Common myeloid progenitor, CD34-positive (primary cell): ENCODE data around the gene HSPA12B.

Experiments
- CTCF ChIA-PET: fragments of 350-600 bp; sonication (Branson Sonifier 250); formaldehyde crosslinking; loops from one replicate; lab custom pipeline; 2021; ENCODE audit warnings: antibody characterized with exemption; lab: Charles Lee
- POLR2A ChIA-PET: fragments of 350-600 bp; sonication (Branson Sonifier 250); formaldehyde crosslinking; loops from one replicate; lab custom pipeline; 2021; ENCODE audit warnings: antibody characterized with exemption; lab: Charles Lee
- DNase-seq, 3 donors: peaks; one replicate each; pipeline versions ENCODE4 v3.0.0 to v3.0.0-alpha.2; 2013
- H3K27ac ChIP-seq, 2 experiments: 1 replicate in 1 of 2; 2 replicates in 1 of 2; pipeline ENCODE4 v1.7.0; 2013; ENCODE audit warnings: inconsistent platforms in 2 of 2, low read length in 2 of 2, mild to moderate bottlenecking in 2 of 2, low read depth in 1 of 2, moderate library complexity in 1 of 2; ENCODE audit not compliant: severe bottlenecking in 2 of 2, insufficient read depth in 1 of 2, poor library complexity in 1 of 2
- H3K27me3 ChIP-seq, 5 experiments: replicated peaks in 2 of 5; 1 replicate in 3 of 5; 2 replicates in 2 of 5; pipeline versions ENCODE4 v1.6.1 to v1.7.0; 2013; ENCODE audit warnings: low read length in 4 of 5, mild to moderate bottlenecking in 2 of 5, moderate library complexity in 2 of 5, inconsistent platforms in 1 of 5; ENCODE audit not compliant: insufficient read depth in 5 of 5, control insufficient read depth in 4 of 5
- H3K36me3 ChIP-seq, 4 experiments: 1 replicate in 2 of 4; 2 replicates in 2 of 4; pipeline versions ENCODE4 v1.6.1 to v1.7.0; 2013; ENCODE audit warnings: low read length in 3 of 4, control low read depth in 1 of 4, mild to moderate bottlenecking in 1 of 4; ENCODE audit not compliant: control insufficient read depth in 4 of 4, insufficient read depth in 4 of 4
- H3K4me1 ChIP-seq, 4 experiments: 1 replicate in 3 of 4; 2 replicates in 1 of 4; pipeline versions ENCODE4 v1.6.1 to v1.7.1; 2013; ENCODE audit warnings: low read length in 3 of 4, mild to moderate bottlenecking in 3 of 4, control low read depth in 1 of 4, inconsistent platforms in 1 of 4, moderate library complexity in 1 of 4; ENCODE audit not compliant: control insufficient read depth in 4 of 4, insufficient read depth in 4 of 4; ENCODE audit errors: control extremely low read depth in 1 of 4
- H3K4me3 ChIP-seq, 7 experiments: 1 replicate in 4 of 7; 2 replicates in 3 of 7; pipeline versions ENCODE4 v1.5.1 to v1.7.0; 2013; ENCODE audit warnings: mild to moderate bottlenecking in 7 of 7, low read length in 6 of 7, moderate library complexity in 6 of 7, inconsistent platforms in 2 of 7, low read depth in 2 of 7, control low read depth in 1 of 7; ENCODE audit not compliant: insufficient read depth in 4 of 7, control insufficient read depth in 1 of 7; ENCODE audit errors: extremely low read depth in 1 of 7
- H3K9me3 ChIP-seq, 5 experiments: 1 replicate in 4 of 5; 2 replicates in 1 of 5; pipeline versions ENCODE4 v1.6.1 to v1.7.1; 2013; ENCODE audit warnings: low read length in 4 of 5, mild to moderate bottlenecking in 2 of 5, inconsistent platforms in 1 of 5, low read depth in 1 of 5, moderate library complexity in 1 of 5; ENCODE audit not compliant: control insufficient read depth in 4 of 5, insufficient read depth in 2 of 5; ENCODE audit errors: control extremely low read depth in 1 of 5
- WGBS: methylation state at CpG from one replicate; pipeline ENCODE4 v1.1.5; 2013; ENCODE audit not compliant: insufficient coverage; 5-methylcytosine and 5-hydroxymethylcytosine counted together

Gene HSPA12B

GRCh38 chr20:3797592-3798372, 65.3 kb downstream of the HSPA12B start:
- POLR2A ChIA-PET, result interaction anchor here (0.6 kb wide), 1 partner anchor 13 kb away, joined by 7 read pairs; no protein-coding TSS in a partner anchor
- Histone ChIP-seq H3K36me3 (peaks cover 0 to 50% (median 19%) of the 10 kb centered on the region in 4 experiments), H3K9me3 (no peaks in the 10 kb centered on the region), H3K27ac (no peak overlapping the region), H3K27me3 (no peaks in the 10 kb centered on the region), H3K4me1 (peaks cover 0 to 30% (median 23%) of the 10 kb centered on the region in 4 experiments), H3K4me3 (no peak overlapping the region)
- DNase-seq, result no peak
- CTCF ChIA-PET, result interaction anchor here (1.6 kb wide), 1 partner anchor 29 kb away, joined by 4 read pairs; no protein-coding TSS in a partner anchor
- 87% methylated on average over 13 of the region's 19 CpGs for WGBS

DNA sequence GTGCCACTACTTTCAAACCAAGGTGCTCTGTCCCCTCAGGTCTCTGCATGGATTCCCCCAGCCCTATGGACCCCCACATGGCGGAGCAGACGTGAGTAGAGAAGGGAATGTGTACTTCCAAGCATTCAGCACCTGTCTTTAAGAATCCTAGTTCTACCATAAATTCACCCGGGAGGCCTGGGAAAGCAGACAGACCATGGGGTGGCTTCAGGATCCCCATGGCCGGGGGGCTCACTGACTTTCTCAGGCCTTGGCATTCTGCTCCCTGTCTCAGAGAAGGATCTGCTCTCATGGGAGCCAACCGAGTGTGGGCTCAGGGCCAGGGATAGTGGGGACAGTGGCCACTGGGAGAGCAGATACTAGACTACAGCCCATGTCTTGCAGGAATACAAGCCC, 65.9 kb downstream of the HSPA12B start:
- Histone ChIP-seq H3K27me3 (no peaks in the 10 kb centered on the region), H3K4me3 (no peak overlapping the region), H3K36me3 (peaks cover 0 to 56% (median 22%) of the 10 kb centered on the region in 4 experiments), H3K4me1 (peaks cover 0 to 30% (median 23%) of the 10 kb centered on the region in 4 experiments), H3K9me3 (no peaks in the 10 kb centered on the region), H3K27ac (no peak overlapping the region)
- no peak for DNase-seq
- POLR2A ChIA-PET, result no interaction called here
- WGBS, result 100% methylated on average over 3 of the region's 5 CpGs
- CTCF ChIA-PET, result interaction anchor here (1.4 kb wide), 1 partner anchor 16 kb away, joined by 5 read pairs; no protein-coding TSS in a partner anchor

DNA sequence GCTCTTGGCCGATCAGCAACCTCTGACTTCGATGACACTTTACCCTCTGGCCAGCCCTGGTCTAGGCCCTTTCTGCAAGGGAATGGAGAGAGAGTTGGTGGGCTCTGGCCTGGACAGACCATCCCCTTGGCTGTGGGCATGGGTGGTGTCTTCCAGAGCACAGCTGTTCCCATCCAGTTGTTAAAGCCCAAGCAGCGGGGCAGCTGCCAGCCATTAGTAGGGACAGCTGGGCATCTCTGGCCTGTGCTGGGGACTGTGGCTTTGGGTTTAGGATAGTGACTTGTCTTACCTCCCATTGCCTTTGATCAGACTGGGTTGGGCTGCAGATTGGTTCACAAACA, 66.4 kb downstream of the HSPA12B start:
- Histone ChIP-seq H3K9me3 (no peaks in the 10 kb centered on the region), H3K36me3 (peaks cover 0 to 61% (median 24%) of the 10 kb centered on the region in 4 experiments), H3K27me3 (no peaks in the 10 kb centered on the region), H3K27ac (no peak overlapping the region), H3K4me3 (no peak overlapping the region), H3K4me1 (peaks cover 0 to 30% (median 23%) of the 10 kb centered on the region in 4 experiments)
- WGBS, result 100% methylated on average over 2 of the region's 3 CpGs
- ChIA-PET POLR2A (no interaction called here), CTCF (interaction anchor here (1.4 kb wide), 1 partner anchor 15 kb away, joined by 5 read pairs; no protein-coding TSS in a partner anchor)
- DNase-seq, result no peak

DNA sequence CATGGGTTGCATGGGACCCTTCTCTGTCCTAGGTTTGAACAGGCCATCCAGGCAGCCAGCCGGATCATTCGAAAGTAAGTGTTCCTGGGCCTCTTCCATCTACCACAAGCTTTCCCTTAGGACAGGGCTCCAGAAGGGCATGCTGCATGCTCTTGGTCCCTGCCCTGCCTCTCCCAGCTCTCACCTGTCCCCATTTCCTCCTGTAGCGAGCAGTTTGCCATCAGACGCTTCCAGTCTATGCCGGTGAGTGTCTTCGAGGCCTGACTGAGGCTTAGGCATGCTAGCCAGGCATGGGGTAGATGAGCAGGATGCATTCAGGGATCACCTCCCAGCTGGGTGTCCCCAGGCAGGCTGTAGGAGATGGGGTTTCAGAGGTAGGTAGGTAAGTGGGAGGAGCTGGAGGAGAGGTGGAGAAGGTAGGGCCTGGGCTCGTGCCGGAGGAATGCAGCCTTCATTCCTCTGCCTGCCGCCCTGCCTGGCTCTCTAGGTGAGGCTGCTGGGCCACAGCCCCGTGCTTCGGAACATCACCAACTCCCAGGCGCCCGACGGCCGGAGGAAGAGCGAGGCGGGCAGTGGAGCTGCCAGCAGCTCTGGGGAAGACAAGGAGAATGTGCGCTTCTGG, 67.9 kb downstream of the HSPA12B start:
- no peaks in the 10 kb centered on the region for H3K9me3 ChIP-seq
- POLR2A ChIA-PET, result interaction anchor here (0.5 kb wide), 1 partner anchor 924 kb away, joined by 3 read pairs; no protein-coding TSS in a partner anchor
- H3K36me3 ChIP-seq, result peaks cover 0 to 76% (median 35%) of the 10 kb centered on the region in 4 experiments
- no peak for DNase-seq
- peaks cover 0 to 29% (median 20%) of the 10 kb centered on the region in 4 experiments for H3K4me1 ChIP-seq
- CTCF ChIA-PET, result interaction anchor here (1.2 to 1.8 kb wide), 4 partner anchors 13 to 24 kb away, joined by 3 to 7 read pairs (median 5); no protein-coding TSS in a partner anchor
- no peak overlapping the region for H3K27ac ChIP-seq
- no peak overlapping the region for H3K4me3 ChIP-seq
- WGBS, result 94% methylated on average over 16 of the region's 18 CpGs
- no peaks in the 10 kb centered on the region for H3K27me3 ChIP-seq

DNA sequence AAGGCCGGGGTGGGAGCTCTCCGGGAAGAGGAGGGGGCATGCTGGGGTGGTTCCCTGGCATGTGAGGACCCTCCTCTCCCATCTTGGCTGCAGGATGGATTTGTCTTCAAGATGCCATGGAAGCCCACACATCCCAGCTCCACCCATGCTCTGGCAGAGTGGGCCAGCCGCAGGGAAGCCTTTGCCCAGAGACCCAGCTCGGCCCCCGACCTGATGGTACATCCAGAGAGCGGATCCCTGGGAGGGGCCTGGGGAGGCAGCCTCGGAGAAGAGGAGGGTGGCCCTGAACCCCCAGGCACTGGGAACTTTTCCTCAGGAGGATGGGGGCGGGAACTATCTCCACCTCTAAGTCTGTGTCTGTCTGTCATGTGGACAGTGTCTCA, 68.4 kb downstream of the HSPA12B start:
- CTCF ChIA-PET, result interaction anchor here (1.2 to 1.8 kb wide), 5 partner anchors 14 to 54 kb away, joined by 3 to 7 read pairs (median 4); no protein-coding TSS in a partner anchor
- Histone ChIP-seq H3K27me3 (no peaks in the 10 kb centered on the region), H3K4me3 (no peak overlapping the region), H3K36me3 (peaks cover 0 to 81% (median 35%) of the 10 kb centered on the region in 4 experiments), H3K27ac (no peak overlapping the region), H3K9me3 (no peaks in the 10 kb centered on the region), H3K4me1 (peaks cover 0 to 27% (median 18%) of the 10 kb centered on the region in 4 experiments)
- WGBS, result 96% methylated on average over 8 of the region's 8 CpGs
- DNase-seq, result no peak
- POLR2A ChIA-PET, result no interaction called here

- Histone ChIP-seq H3K27me3 (no peaks in the 10 kb centered on the region), H3K36me3 (peaks cover 0 to 85% (median 35%) of the 10 kb centered on the region in 4 experiments), H3K9me3 (no peaks in the 10 kb centered on the region), H3K4me3 (no peak overlapping the region), H3K4me1 (peaks cover 0 to 30% (median 19%) of the 10 kb centered on the region in 4 experiments), H3K27ac (no peak overlapping the region)
- no CpG with 5 or more reads among the region's 4 CpGs for WGBS
- POLR2A ChIA-PET, result no interaction called here
- CTCF ChIA-PET, result interaction anchor here (1.2 to 1.8 kb wide), 4 partner anchors 14 to 54 kb away, joined by 4 to 7 read pairs (median 5); no protein-coding TSS in a partner anchor
- DNase-seq, result no peak
Measured at GRCh38 chr20:3801299-3801698, 68.8 kb downstream of the HSPA12B start.
